HG03565 (cell line): ENCODE data around the gene DNAJC24.

Experiments used
- ATAC-seq: cut with Tn5 transposase; IDR thresholded peaks from one replicate; pipeline ENCODE4 v1.9.1; 2021; ENCODE audit warnings: mild to moderate bottlenecking, moderate library complexity; ENCODE audit not compliant: unreplicated experiment

The DNAJC24 gene

DNA sequence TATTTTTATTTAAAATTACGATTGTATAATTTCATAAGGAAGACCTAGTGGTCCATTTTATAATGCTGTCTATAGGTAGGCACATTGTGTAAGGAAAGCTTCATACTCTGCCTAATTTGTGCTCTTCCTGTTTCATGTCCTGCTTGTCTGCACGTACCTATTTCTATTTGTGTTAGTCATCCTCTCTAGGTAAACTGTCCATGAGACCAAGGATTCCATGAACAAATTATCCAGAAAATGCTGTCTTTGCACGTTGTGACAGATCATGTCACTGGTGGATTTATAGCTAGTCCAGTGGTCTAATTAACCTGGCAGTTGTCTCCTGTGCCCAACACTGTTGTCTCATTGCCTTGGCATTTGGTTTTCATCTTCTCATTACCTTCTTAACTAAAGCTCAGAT lies 44.7 kb downstream of the DNAJC24 start:
- no peak for ATAC-seq

DNA sequence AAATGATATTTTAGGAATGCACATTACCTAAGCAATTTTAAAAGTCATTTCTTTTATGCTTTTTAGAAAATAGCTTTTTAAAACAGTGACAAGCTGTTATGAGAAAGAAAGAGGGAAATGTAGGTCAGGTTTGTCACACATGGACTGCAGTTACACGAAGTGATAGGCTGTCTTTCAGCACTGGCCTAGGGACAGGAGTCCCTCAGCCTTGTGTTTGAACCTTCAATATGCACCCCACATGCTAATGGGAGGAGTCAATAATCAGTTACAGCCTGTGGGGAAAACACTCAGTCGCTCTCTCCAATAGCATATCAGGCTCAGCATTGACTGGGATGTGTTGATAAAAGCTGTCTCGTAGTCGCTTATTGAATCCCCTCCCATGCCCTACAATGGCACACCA lies 45.8 kb downstream of the DNAJC24 start:
- no peak for ATAC-seq

DNA sequence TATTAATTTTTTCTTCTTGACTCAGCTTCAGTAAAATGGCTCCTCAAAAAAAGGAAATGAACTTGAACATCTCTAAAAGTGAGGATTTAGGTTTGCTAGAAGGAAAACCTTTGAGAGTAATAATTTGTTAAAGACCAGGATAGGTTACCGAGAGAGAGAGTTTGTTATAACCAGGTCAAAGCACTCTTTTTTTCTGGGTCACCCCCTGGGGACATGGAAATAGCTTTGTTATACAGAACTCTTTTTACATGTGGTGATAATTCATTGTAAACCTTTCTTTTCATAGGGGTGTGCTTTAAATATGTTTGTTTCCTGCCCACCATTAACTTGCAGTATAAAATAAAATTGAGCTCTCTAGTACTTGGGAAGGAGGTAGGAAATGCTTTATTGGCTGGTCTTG lies 47.7 kb downstream of the DNAJC24 start:
- no peak for ATAC-seq

DNA sequence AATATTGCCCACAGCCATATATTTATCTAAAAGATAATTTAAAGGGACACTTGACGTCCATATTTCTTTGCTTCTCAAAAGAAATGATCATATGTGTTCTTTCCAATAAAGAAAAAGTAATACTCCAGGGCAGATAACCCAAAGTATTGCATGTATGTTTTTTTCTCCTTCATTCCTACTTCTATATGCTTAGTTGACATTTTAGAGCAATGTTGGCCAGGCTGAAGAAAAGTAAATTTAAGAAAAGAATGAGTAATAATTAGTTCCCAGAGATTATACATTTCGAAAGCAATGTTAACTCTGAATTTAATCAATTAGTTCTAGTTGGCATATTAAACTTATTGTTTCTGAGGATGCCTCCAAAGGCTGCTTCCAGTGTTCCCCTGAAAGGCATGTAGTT lies 48.2 kb downstream of the DNAJC24 start:
- ATAC-seq = no peak

DNA sequence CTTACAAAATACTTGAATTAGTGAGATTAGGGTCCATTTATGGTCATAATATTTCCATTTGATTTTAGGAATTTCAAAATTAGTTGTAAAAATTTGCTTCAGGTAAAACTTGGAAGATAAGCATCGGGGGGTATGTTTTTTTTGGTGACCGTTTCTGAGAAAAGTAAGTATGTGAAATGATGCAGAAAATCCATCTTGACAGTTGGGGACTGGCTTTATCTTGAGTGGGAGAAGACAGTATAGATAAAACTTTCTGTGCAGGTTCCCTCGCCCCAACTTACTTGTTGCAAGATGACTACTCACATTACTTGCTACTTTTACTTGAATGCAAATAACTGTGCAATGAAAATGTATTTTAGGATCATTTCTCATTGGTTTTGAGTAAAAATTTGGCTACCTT lies 49.5 kb downstream of the DNAJC24 start:
- no peak for ATAC-seq

DNA sequence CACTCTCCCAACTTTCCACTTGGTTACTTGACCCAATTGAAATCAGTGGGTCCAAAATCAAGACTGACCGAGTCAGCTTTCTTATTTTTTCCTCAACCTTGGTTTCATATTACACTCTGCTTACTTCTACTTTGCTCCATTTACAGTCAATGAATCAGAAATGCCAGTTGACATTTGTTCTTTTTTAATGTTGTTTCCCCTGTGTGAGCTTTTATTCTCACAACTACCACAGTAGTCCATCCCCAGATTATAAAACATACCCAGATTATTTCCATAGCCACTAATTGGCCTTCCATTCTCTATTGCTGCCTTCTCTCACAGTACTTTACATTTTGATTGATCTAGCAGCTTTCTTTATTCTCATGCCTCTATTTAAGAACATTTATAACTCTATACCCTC lies 50.0 kb downstream of the DNAJC24 start:
- ATAC-seq = no peak

DNA sequence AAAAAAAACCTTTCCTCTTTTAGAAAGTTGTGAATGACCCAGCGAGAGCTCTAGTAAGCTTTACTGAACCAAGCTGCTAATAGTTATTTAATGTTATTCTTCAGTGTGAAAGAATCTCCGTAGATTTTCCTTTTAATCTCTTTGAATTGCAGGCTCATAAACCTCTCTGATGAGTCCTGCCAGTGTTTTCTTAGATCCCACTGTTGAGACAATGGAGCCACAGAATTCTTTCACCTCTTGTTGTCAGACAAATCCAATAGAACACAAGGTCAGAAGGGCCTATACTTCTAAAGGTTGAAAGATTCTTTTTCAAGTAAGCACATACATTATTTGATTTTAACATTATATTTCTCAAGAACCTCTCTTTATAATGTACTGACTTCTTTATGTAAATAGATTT lies 52.2 kb downstream of the DNAJC24 start:
- no peak for ATAC-seq

DNA sequence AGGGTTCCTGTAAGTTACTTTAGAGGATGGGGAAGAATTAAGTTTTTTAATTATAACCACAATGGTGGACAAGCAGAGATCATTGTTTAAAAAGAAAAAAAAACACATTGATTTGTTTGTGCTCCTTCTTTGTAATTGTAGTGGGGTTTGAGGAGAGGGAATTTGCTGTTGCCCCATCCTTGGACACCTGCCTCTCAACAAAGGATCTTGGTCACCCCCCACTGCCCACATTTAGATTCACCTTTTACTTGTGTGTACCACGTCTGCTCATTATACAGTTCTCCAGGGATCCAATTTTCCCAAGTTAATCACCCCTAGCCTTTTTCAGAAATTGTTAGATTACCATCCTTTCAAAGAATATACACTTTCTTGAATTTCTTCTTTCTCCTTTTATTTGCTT lies 53.0 kb downstream of the DNAJC24 start:
- ATAC-seq = no peak

DNA sequence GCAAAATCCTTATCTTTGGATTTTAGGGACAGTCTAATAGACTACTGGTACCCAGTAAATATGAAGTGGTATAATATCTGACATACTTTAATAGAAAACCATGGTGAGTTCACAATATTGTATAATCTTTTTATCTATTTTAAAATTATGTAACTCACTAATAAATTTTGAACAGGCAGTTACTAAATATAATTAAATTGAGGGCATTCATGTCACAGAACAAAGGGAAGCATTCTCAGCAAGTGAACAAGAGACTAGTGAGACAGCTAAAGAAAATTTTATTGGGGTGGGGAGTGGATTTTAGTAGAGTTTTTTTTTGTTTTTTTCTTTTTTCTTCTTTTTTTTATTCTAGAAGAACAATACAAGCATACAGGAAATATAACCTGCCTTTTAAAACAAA lies 55.0 kb downstream of the DNAJC24 start:
- ATAC-seq = no peak

DNA sequence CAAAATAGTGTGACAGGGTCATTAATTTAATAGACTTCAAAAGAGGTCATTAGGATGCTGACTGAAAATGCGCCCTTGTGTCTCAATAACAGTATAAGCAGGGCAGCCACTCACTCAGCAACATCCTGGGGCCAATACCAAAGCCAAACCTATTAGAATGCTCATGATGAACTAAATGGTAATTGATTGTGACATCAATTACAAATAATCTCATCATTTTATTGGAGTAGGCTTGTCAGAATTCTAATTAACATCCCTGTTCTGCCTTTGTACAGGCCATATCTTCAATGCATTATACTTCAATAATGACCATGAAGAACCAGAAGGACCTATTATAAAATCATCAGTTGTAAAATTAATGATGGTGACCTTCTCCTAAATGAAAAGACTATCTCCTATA lies 64.2 kb downstream of the DNAJC24 start:
- ATAC-seq = no peak

DNA sequence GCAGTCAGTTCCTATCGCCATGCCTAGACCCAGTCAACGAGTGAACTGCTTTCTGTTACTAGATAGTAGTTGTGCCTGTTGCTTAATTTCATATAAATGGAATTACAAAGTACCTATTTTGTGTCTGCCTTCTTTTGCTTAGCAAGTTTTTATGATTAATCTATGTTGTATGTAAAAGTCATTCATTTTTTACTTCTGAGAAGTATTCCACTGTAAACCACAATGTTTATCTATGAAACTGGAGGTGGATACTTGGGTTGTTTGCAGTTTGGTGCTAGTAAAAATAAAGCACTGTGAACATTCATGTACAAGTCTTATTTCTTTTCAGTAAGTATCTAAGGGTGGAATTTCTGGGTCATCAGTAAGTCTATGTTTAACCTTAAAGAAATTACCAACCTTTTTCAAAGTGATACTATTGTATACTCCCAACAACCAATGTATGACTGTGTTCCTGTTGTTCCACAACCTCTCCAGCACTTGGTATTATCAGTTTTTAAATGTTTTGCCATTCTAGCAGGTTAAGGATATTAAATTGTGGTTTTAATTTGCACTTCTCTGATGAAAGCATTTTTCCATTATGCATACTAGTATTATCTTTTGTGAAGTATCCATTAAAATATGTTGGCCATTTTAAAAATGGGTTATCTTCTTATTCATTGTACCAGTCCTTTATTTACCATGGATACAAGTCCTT lies 68.2 kb downstream of the DNAJC24 start:
- ATAC-seq = no peak

DNA sequence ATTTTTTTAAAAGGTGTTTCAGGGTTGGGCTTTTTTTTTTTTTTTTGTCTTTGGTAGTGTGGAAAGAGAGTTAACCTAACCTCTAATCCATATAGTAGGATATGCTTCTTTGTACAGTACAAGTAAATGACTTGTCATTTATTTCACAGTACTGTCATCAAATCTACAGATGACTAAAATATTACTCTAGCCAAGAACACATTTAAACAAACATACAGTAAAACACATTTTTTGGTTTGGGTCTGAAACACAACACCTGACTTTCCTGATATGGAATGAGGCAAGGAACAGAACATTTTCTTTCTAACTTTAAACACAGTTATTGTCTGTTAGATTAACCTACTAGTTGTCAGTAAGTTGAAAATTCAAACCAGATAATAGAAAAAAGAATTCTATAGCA lies 71.6 kb downstream of the DNAJC24 start:
- no peak for ATAC-seq

DNA sequence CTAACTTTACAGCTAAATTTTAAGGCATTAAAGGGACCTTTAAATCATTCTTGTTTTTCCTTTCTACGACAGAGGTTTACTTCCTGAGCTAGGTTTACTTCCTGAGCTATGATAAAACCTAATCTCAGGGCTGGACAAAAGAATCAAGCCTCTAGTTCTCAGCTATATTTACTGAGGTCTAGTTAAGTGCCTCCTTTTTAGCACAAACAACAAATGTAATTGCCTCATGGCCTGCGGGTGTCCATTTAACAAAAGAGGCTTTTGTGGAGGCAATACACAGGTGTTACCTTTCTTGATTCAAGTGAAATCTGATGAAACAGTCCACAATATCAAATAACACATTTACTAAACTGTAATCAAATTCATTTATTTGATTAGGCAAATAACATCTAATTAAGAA lies 72.4 kb downstream of the DNAJC24 start:
- ATAC-seq = no peak

DNA sequence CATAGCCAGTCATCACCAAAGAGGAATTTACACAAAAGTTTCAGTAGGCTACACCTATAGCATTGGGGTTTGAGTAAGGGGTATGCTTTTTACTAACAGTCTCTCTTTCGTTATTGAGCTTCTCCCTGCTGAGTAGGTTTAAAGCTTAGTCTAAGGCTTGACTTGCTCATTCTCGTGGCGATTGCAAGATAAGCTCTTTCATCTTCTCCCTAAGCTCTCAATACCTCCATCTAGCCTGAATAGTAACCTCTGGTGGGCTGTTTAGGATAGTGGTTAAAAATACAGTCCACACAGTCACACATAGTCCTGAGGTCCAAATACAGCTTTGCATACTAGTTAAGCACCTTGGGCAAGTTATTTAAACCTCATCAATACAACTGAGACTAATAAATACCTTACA lies 74.1 kb downstream of the DNAJC24 start:
- ATAC-seq = no peak

DNA sequence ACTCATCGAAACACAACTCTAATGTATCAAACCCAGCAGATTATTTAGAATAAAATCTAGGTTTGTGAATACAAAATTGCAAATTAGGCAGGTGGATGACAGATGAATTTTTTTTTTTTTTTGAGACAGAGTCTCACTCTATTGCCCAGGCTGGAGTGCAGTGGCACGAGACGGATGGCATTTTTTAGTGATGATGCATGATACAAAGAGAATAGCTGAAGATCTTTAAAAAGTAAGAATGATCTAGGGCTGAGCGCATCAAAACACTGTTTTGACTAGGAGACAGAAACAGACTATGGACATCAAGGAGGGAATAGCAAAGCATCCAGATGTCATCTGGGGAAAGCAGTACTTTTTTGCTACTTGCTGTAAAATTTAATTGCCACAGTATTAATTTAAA lies 76.0 kb downstream of the DNAJC24 start:
- ATAC-seq = no peak

DNA sequence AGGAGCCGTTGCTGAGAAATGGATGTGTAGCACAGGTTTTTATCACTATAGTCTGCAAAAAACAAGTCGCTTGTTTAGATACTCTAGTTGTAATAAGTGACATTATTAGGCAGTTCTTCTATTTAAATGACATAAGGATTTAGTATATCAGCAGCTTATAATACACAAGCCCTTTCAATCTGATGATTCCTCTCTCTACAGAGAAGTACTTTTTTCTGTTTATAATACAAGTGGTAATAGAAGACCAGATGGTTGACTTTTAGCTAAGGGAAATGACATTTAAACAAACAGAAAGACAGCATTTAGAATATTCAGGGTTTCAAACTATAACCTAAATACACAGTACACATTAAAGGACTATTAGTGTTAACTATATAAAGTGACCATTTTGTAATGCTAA lies 79.4 kb downstream of the DNAJC24 start:
- no peak for ATAC-seq

DNA sequence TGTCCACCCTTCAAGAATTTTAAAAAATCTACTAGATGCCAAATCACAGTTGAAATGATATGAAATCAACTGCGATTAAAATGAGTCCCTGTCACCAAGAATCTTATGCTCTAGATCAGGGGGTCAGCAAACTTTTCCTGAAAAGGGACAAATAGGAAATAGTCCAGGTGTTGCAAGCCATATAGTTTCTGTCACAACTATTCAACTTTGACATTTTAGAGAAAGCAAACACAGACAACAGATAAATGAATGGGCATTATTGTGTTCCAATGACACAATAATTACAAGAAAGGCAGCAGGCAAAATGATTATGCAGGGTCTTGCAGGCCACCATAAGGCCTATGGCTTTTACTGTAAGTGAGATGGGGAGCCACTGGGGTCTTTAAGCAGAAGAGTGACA lies 81.2 kb downstream of the DNAJC24 start:
- no peak for ATAC-seq

DNA sequence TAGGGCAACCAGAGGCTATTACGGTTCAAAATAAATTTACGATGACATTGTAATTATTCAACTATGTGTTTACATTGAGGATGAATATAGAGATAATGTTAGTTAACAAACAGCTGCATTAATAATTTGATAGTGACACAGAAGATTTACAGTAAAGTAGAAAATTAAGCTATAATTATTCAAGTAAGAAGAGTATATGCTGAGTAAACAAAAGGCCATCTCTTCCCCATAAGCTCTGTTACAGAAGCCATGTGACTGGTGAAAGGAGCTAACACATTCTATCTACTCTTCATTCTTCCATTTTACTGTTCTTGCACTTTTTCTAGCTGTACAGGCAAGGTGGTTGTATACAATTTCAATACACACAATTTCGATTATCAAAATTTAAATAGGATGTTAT lies 85.5 kb downstream of the DNAJC24 start:
- no peak for ATAC-seq

DNA sequence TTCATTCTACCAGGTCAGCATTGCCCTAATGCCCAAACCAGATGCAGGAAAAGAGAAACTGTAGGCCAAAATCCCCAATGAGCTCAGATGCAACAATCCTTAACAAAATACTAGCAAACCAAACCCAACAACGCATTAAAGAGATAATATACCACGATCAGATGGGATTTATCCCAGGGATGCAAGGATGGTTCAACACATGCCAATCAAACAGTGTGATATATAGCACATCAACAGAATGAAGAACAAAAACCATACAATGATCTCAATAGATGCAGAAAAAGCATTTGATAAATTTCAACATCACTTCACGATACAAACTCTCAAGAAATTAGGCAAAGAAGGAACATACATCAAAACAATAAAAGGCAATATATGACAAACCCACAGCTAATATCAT lies 94.8 kb downstream of the DNAJC24 start:
- no peak for ATAC-seq

DNA sequence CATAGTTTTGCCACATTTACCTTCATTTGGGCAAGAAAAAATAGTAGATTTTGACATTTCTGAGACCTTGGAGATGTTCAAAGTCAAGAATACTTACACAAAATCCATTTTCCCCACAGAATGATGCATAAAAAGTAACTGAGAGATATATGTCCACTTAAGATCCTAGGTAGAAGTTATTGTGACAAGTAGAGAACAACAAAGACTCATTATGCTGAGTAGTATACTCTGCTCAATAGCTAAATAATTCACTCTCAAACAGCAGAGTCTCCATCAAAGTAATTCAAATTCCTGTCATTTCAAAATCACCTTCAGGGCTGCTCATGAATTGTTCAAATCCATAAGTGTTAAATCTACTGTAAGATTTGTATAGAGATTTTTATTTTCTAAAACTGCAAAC lies 104.4 kb downstream of the DNAJC24 start:
- ATAC-seq = no peak

DNA sequence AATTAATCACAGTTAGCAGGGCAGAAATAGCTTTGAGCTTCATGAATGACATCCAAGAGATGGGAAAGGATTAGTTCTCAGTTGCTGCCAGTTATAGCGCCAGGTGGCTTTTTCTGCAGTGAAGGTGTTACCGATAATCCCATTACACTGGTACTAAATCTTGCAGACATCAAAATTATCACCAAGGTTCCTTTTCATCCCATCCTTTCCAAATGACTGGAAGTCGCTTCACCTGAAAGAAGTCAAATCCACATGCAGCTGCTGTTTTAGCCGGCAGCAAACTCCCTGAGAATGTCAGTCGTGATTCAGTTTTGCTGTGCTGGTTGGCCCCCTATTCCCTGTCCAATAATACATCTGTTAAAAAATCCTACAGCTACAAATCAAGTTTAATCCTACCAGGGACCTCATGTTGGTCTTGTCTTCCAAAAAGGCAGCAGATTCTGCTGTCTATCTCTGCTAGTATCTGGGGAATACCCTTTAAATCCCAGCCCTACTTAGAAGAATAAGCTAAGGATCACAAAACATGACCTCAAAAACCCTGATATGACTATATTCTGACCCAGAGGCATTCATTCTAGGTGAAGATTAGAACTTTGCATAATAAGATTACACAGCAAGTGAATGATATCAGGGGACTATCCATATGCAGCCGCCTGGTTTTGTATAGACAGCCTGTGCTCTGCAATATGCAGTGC lies 108.0 kb downstream of the DNAJC24 start:
- no peak for ATAC-seq

DNA sequence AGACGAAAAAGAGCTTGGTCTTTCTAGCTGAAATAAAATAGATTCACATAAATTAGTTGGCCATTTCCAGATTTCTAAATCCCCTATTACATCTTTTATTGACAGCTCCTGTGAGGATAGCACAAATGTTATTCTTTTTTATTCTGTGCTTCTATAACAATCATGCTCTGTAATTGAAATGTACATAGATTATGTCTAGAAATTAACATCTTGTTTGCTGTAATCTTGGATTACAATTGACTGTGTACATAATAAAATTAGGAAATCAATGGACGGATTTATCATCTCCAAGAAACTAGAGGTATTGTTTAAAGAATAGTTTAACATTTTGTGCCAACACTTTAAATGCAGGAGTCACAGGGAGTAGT lies 108.5 kb downstream of the DNAJC24 start:
- no peak for ATAC-seq

DNA sequence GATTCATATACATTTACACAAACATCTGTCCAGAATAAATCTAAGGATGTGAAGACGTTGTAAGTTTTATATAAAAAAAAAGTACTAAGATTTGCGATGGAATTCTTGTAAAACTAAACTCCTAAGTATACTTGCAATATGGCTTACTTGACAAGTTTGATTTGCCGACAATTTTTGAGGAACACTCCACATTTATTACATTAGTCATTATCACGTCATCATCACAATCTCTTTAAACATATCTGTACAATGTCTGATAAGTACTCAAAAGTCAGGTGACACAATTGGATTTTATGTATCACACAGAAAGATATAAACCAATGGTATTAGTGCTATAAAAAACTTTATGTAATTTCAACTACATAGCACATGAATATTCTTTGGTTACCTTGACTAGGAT lies 109.4 kb downstream of the DNAJC24 start:
- ATAC-seq = no peak
